H9 (cell line): ENCODE results near the gene RPS16. TPM values are rescaled to one million over a fixed set of nuclear protein-coding genes. Genes with fewer than 3 reads are reported as not detected.

Source experiments
- DNase-seq: peaks from one replicate; pipeline ENCODE4 v3.0.0-alpha.2; 2017
- H2AFZ ChIP-seq: one replicate; pipeline ENCODE4 v1.6.1; 2013; ENCODE audit warnings: mild to moderate bottlenecking, low read length, control low read depth, moderate library complexity
- H2AK5ac ChIP-seq: 2 replicates; pipeline ENCODE4 v1.6.1; 2013; ENCODE audit warnings: low read length, control low read depth, mixed read lengths; ENCODE audit not compliant: insufficient read length
- H2BK120ac ChIP-seq: one replicate; pipeline ENCODE4 v1.6.1; 2013; ENCODE audit warnings: low read depth, mild to moderate bottlenecking, low read length, control low read depth, inconsistent platforms; ENCODE audit not compliant: poor library complexity, severe bottlenecking
- H2BK12ac ChIP-seq: 2 replicates; pipeline ENCODE4 v1.6.1; 2013; ENCODE audit warnings: low read length, control low read depth, mixed read lengths, low read depth; ENCODE audit not compliant: insufficient read length
- H2BK15ac ChIP-seq: 2 replicates; pipeline ENCODE4 v1.6.1; 2013; ENCODE audit warnings: low read depth, low read length, control low read depth
- H2BK20ac ChIP-seq: one replicate; pipeline ENCODE4 v1.6.1; 2013; ENCODE audit warnings: low read depth, mild to moderate bottlenecking, low read length, control low read depth, inconsistent platforms; ENCODE audit not compliant: poor library complexity, severe bottlenecking
- H2BK5ac ChIP-seq: 2 replicates; pipeline ENCODE4 v1.6.1; 2013; ENCODE audit warnings: low read length, control low read depth, mixed read lengths; ENCODE audit not compliant: insufficient read length
- H3K14ac ChIP-seq: 2 replicates; pipeline ENCODE4 v1.6.1; 2013; ENCODE audit warnings: low read length, control low read depth; ENCODE audit not compliant: insufficient read depth
- H3K18ac ChIP-seq: 2 replicates; pipeline ENCODE4 v1.6.1; 2013; ENCODE audit warnings: low read depth, mild to moderate bottlenecking, mixed read lengths, low read length, control low read depth; ENCODE audit not compliant: insufficient read length
- H3K23ac ChIP-seq: 2 replicates; pipeline ENCODE4 v1.6.1; 2013; ENCODE audit warnings: low read length, control low read depth, mixed read lengths, low read depth; ENCODE audit not compliant: insufficient read length
- H3K23me2 ChIP-seq: 2 replicates; pipeline ENCODE4 v1.6.1; 2013; ENCODE audit warnings: low read depth, mild to moderate bottlenecking, mixed read lengths, low read length, control low read depth; ENCODE audit not compliant: insufficient read length, poor library complexity, severe bottlenecking
- H3K27ac ChIP-seq: 2 replicates; pipeline ENCODE4 v1.5.1; 2013; ENCODE audit warnings: low read length, control low read depth, mixed read lengths, low read depth; ENCODE audit not compliant: insufficient read length
- H3K27me3 ChIP-seq: 2 replicates; pipeline ENCODE4 v1.6.1; 2013; ENCODE audit warnings: low read length, control low read depth, inconsistent platforms; ENCODE audit not compliant: insufficient read depth
- H3K4ac ChIP-seq: 2 replicates; pipeline ENCODE4 v1.6.1; 2013; ENCODE audit warnings: low read depth, mild to moderate bottlenecking, control low read depth, inconsistent platforms, low read length, moderate library complexity
- H3K4me1 ChIP-seq: 2 replicates; pipeline ENCODE4 v1.6.1; 2013; ENCODE audit warnings: low read length, control low read depth, inconsistent platforms; ENCODE audit not compliant: insufficient read depth
- H3K4me2 ChIP-seq: 2 replicates; pipeline ENCODE4 v1.6.1; 2013; ENCODE audit warnings: low read length, control low read depth, mixed read lengths; ENCODE audit not compliant: insufficient read length, insufficient read depth
- H3K56ac ChIP-seq: 2 replicates; pipeline ENCODE4 v1.6.1; 2013; ENCODE audit warnings: low read depth, mild to moderate bottlenecking, mixed read lengths, low read length, control low read depth; ENCODE audit not compliant: insufficient read length
- H3K79me1 ChIP-seq: 2 replicates; pipeline ENCODE4 v1.6.1; 2013; ENCODE audit warnings: low read depth, mild to moderate bottlenecking, moderate library complexity, low read length, control low read depth, inconsistent platforms; ENCODE audit not compliant: insufficient read depth, poor library complexity, severe bottlenecking
- H3K79me2 ChIP-seq: 2 replicates; pipeline ENCODE4 v1.6.1; 2013; ENCODE audit warnings: low read length, control low read depth, inconsistent platforms; ENCODE audit not compliant: insufficient read depth
- H3K9ac ChIP-seq: 2 replicates; pipeline ENCODE4 v1.6.1; 2013; ENCODE audit warnings: low read length, control low read depth, mixed read lengths; ENCODE audit not compliant: insufficient read length; ENCODE audit errors: extremely low read depth
- H3K9me3 ChIP-seq: one replicate; pipeline ENCODE4 v1.6.1; 2013; ENCODE audit warnings: low read depth, low read length, inconsistent platforms; ENCODE audit not compliant: control insufficient read depth
- H3T11ph ChIP-seq: one replicate; pipeline ENCODE4 v1.6.1; 2013; ENCODE audit warnings: mild to moderate bottlenecking, low read length, control low read depth, inconsistent platforms
- H4K20me1 ChIP-seq: one replicate; pipeline ENCODE4 v1.6.1; 2013; ENCODE audit not compliant: control insufficient read depth, insufficient read length, insufficient read depth
- H4K5ac ChIP-seq: 2 replicates; pipeline ENCODE4 v1.6.1; 2013; ENCODE audit warnings: low read depth, mild to moderate bottlenecking, mixed read lengths, low read length, control low read depth; ENCODE audit not compliant: insufficient read length
- H4K8ac ChIP-seq: replicated peaks from 2 replicates; pipeline ENCODE4 v1.6.1; 2013; ENCODE audit warnings: low read length, control low read depth, mixed read lengths, low read depth; ENCODE audit not compliant: insufficient read length
- H4K91ac ChIP-seq: 2 replicates; pipeline ENCODE4 v1.6.1; 2013; ENCODE audit warnings: low read depth, mild to moderate bottlenecking, moderate library complexity, mixed read lengths, low read length, control low read depth; ENCODE audit not compliant: insufficient read length
- H3K27ac Mint-ChIP-seq, 3 experiments: 2 replicates in 2 of 3; 3 replicates in 1 of 3; pipeline ENCODE4 v1.8.0; 2020 to 2021; ENCODE audit warnings: mixed read lengths in 3 of 3, mild to moderate bottlenecking in 1 of 3, moderate library complexity in 1 of 3
- H3K27me3 Mint-ChIP-seq: 2 replicates; pipeline ENCODE4 v1.8.0; 2021; ENCODE audit warnings: low read depth, mild to moderate bottlenecking, moderate library complexity, mixed read lengths
- H3K36me3 Mint-ChIP-seq, 3 experiments: 2 replicates in 2 of 3; 3 replicates in 1 of 3; pipeline ENCODE4 v1.8.0; 2020 to 2021; ENCODE audit warnings: low read depth in 3 of 3, mixed read lengths in 3 of 3; ENCODE audit not compliant: insufficient read depth in 1 of 3
- H3K4me1 Mint-ChIP-seq, 2 experiments: 2 replicates each; pipeline ENCODE4 v1.8.0; 2020; ENCODE audit warnings: mixed read lengths in 2 of 2
- H3K4me3 Mint-ChIP-seq, 2 experiments: 2 replicates in 1 of 2; 3 replicates in 1 of 2; pipeline ENCODE4 v1.8.0; 2020 to 2021; ENCODE audit warnings: mild to moderate bottlenecking in 2 of 2, mixed read lengths in 2 of 2, moderate library complexity in 1 of 2
- H3K9me3 Mint-ChIP-seq, 2 experiments: 2 replicates in 1 of 2; 3 replicates in 1 of 2; pipeline ENCODE4 v1.8.0; 2020; ENCODE audit warnings: mild to moderate bottlenecking in 2 of 2, mixed read lengths in 2 of 2, moderate library complexity in 1 of 2
- WGBS: extraction: QIAGEN DNeasy Blood & Tissue Kit; methylation state at CpG from one replicate; pipeline ENCODE4 v1.1.7; 2013; ENCODE audit warnings: missing lambda C conversion rate, low lambda C conversion rate, mixed read lengths; ENCODE audit not compliant: insufficient read length; ENCODE audit errors: extremely low coverage; 5-methylcytosine and 5-hydroxymethylcytosine counted together
- total RNA-seq: library from RNA; stranded (reverse); gene quantifications from 2 replicates; pipeline ENCODE4 v1.2.1, GENCODE V29; 2021
- TF ChIP-seq, protein P1 (sequence below): fragments of 200-600 bp; sonication (generic); conservative IDR thresholded peaks from 3 replicates; pipeline ENCODE4 v1.8.0; 2021; ENCODE audit warnings: antibody characterized with exemption, mild to moderate bottlenecking

RPS16 gene
- total RNA-seq, 1 experiment from 2014 or later: 2,711 TPM

DNA sequence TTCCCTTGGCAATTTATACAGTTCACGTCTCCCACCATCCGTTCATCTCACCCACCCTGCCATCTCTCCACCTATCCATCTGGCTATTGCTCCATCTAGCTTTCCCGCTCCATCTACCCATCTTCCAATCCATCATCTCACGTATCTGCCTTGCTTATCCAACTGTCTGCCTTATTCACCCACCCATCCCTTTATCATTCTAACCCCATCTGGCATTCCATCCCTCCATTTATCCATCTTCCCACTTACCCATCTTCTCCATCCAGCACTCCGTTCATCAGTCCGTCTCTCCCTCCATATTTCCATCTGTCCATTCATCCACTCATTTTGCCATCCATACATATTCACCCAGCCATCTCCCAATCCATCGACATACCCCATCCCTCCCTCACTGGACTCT is 10.0 kb downstream of the RPS16 start:
- Histone ChIP-seq H3K27me3 (no peaks in the 10 kb centered on the region), H2BK20ac (no peak overlapping the region), H3K14ac (no peak overlapping the region), H4K20me1 (no peaks in the 10 kb centered on the region), H3K9me3 (no peaks in the 10 kb centered on the region), H3K79me2 (no peaks in the 10 kb centered on the region), H3K4me2 (no peak overlapping the region), H3K18ac (no peak overlapping the region), H2BK12ac (no peak overlapping the region), H3K79me1 (no peaks in the 10 kb centered on the region), H3K23me2 (no peaks in the 10 kb centered on the region), H2BK5ac (no peak overlapping the region), H3K4ac (no peak overlapping the region), H3T11ph (no peak overlapping the region), H4K8ac (no peak overlapping the region), H3K23ac (no peak overlapping the region), H4K5ac (no peak overlapping the region), H2BK120ac (no peak overlapping the region), H3K4me1 (peaks cover 7% of the 10 kb centered on the region; the same call in 1 of the 2 replicates), H4K91ac (no peak overlapping the region), H2BK15ac (no peak overlapping the region), H2AK5ac (no peak overlapping the region), H2AFZ (no peak overlapping the region), H3K27ac (no peak overlapping the region), H3K56ac (no peak overlapping the region), H3K9ac (no peak overlapping the region)
- peaks cover 31 to 36% of the 10 kb centered on the region in 2 experiments for H3K4me1 Mint-ChIP-seq
- H3K4me3 Mint-ChIP-seq: no peak overlapping the region
- 100% methylated on average over 5 of the region's 7 CpGs for WGBS
- DNase-seq: no peak
- H3K27ac Mint-ChIP-seq: peak overlapping the region in 1 of 3 experiments; percentile 27; a peak in 1 of 7 replicates
- TF ChIP-seq, protein P1, sequence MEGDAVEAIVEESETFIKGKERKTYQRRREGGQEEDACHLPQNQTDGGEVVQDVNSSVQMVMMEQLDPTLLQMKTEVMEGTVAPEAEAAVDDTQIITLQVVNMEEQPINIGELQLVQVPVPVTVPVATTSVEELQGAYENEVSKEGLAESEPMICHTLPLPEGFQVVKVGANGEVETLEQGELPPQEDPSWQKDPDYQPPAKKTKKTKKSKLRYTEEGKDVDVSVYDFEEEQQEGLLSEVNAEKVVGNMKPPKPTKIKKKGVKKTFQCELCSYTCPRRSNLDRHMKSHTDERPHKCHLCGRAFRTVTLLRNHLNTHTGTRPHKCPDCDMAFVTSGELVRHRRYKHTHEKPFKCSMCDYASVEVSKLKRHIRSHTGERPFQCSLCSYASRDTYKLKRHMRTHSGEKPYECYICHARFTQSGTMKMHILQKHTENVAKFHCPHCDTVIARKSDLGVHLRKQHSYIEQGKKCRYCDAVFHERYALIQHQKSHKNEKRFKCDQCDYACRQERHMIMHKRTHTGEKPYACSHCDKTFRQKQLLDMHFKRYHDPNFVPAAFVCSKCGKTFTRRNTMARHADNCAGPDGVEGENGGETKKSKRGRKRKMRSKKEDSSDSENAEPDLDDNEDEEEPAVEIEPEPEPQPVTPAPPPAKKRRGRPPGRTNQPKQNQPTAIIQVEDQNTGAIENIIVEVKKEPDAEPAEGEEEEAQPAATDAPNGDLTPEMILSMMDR: no peak
- peaks cover 23 to 52% (median 44%) of the 10 kb centered on the region in 3 experiments for H3K36me3 Mint-ChIP-seq
- no peaks in the 10 kb centered on the region for H3K9me3 Mint-ChIP-seq
- no peaks in the 10 kb centered on the region for H3K27me3 Mint-ChIP-seq
